HEK293 (cell line): ENCODE results near the gene FHIT.

Experiments
- CTCF ChIA-PET: fragments of 350-600 bp; formaldehyde crosslinking; extraction: SDS; loops from one replicate; lab custom pipeline; 2021; ENCODE audit warnings: antibody characterized with exemption; lab: Yijun Ruan, JAX
- POLR2A ChIA-PET: fragments of 300-600 bp; formaldehyde crosslinking; extraction: SDS; loops from one replicate; lab custom pipeline; 2020; ENCODE audit warnings: antibody characterized with exemption, inconsistent platforms; lab: Yijun Ruan, JAX
- H3K27ac ChIP-seq: fragments of 200-500 bp; sonication (Bioruptor generic); 2 replicates; pipeline ENCODE4 v1.5.1; 2014; ENCODE audit warnings: low read depth, low read length, control low read depth, inconsistent platforms; ENCODE audit errors: extremely low read depth
- H3K36me3 ChIP-seq, 2 experiments: fragments of 200-500 bp in 1 of 2; sonication (Bioruptor generic) in 1 of 2; 1 replicate in 1 of 2; 2 replicates in 1 of 2; pipeline ENCODE4 v1.5.1; 2014 to 2017; ENCODE audit warnings: inconsistent platforms in 2 of 2, low read length in 2 of 2; ENCODE audit not compliant: control insufficient read depth in 2 of 2, insufficient read depth in 1 of 2
- H3K4me1 ChIP-seq: fragments of 200-500 bp; sonication (Bioruptor generic); 2 replicates; pipeline ENCODE4 v1.5.1; 2014; ENCODE audit warnings: mild to moderate bottlenecking, low read length, inconsistent platforms; ENCODE audit not compliant: control insufficient read depth, insufficient read depth
- H3K4me3 ChIP-seq: 2 replicates; pipeline ENCODE4 v1.5.1; 2011; ENCODE audit warnings: low read depth, mild to moderate bottlenecking, control low read depth, low read length, moderate library complexity
- H3K9me3 ChIP-seq: fragments of 200-500 bp; sonication (Bioruptor generic); 2 replicates; pipeline ENCODE4 v1.5.1; 2014; ENCODE audit warnings: low read depth, low read length, inconsistent platforms; ENCODE audit not compliant: control insufficient read depth, insufficient read depth
- BCL11A ChIP-seq: fragments of 450-650 bp; formaldehyde crosslinking; IDR thresholded peaks from 2 replicates; pipeline ENCODE4 v1.5.1; 2016; ENCODE audit warnings: low read depth, missing biosample characterization, missing genetic modification characterization
- GLI4 ChIP-seq: fragments of 450-650 bp; formaldehyde crosslinking; IDR thresholded peaks from 2 replicates; pipeline ENCODE4 v1.5.1; 2016; ENCODE audit warnings: missing biosample characterization, missing genetic modification characterization
- GLIS1 ChIP-seq: fragments of 450-650 bp; formaldehyde crosslinking; IDR thresholded peaks from 2 replicates; pipeline ENCODE4 v1.5.1; 2016; ENCODE audit warnings: missing biosample characterization, missing genetic modification characterization
- KLF10 ChIP-seq: fragments of 450-650 bp; IDR thresholded peaks from 2 replicates; pipeline ENCODE4 v1.5.1; 2018; ENCODE audit warnings: missing biosample characterization, mild to moderate bottlenecking, missing genetic modification characterization
- SALL2 ChIP-seq: fragments of 450-650 bp; formaldehyde crosslinking; IDR thresholded peaks from 2 replicates; pipeline ENCODE4 v1.5.0; 2017; ENCODE audit warnings: missing biosample characterization, mild to moderate bottlenecking, missing genetic modification characterization, borderline replicate concordance
- SETDB1 ChIP-seq: IDR thresholded peaks from one replicate; pipeline ENCODE4 v1.6.1; 2017; ENCODE audit warnings: mild to moderate bottlenecking, low read length, moderate library complexity, mixed read lengths; ENCODE audit not compliant: insufficient read length
- TCF7L2 ChIP-seq: IDR thresholded peaks from 2 replicates; pipeline ENCODE4 v1.6.1; 2011; ENCODE audit warnings: low read depth, mild to moderate bottlenecking, inconsistent platforms, low read length, moderate library complexity, borderline replicate concordance
- TRIM28 ChIP-seq: IDR thresholded peaks from 2 replicates; pipeline ENCODE4 v1.6.1; 2011; ENCODE audit warnings: low read length, control low read depth, borderline replicate concordance
- ZBTB21 ChIP-seq: fragments of 450-650 bp; formaldehyde crosslinking; IDR thresholded peaks from 2 replicates; pipeline ENCODE4 v1.5.1; 2017; ENCODE audit warnings: missing biosample characterization, missing genetic modification characterization
- ZBTB7A ChIP-seq: fragments of 450-650 bp; formaldehyde crosslinking; IDR thresholded peaks from 2 replicates; pipeline ENCODE4 v1.5.1; 2016; ENCODE audit warnings: low read depth, missing biosample characterization, missing genetic modification characterization
- ZNF112 ChIP-seq: fragments of 450-650 bp; formaldehyde crosslinking; IDR thresholded peaks from 2 replicates; pipeline ENCODE4 v1.5.0; 2017; ENCODE audit warnings: missing biosample characterization, missing genetic modification characterization
- ZNF132 ChIP-seq: fragments of 450-650 bp; formaldehyde crosslinking; IDR thresholded peaks from 2 replicates; pipeline ENCODE4 v1.5.1; 2017; ENCODE audit warnings: missing biosample characterization, missing genetic modification characterization, borderline replicate concordance
- ZNF211 ChIP-seq: fragments of 450-650 bp; formaldehyde crosslinking; IDR thresholded peaks from 2 replicates; pipeline ENCODE4 v1.5.1; 2016; ENCODE audit warnings: low read depth, missing biosample characterization, missing genetic modification characterization
- ZNF266 ChIP-seq: fragments of 450-650 bp; formaldehyde crosslinking; IDR thresholded peaks from 2 replicates; pipeline ENCODE4 v1.5.1; 2016; ENCODE audit warnings: missing biosample characterization, missing genetic modification characterization, low read depth
- ZNF274 ChIP-seq, 2 experiments: fragments of 200-500 bp in 1 of 2; fragments of 450-650 bp in 1 of 2; sonication (Bioruptor generic) in 1 of 2; formaldehyde crosslinking in 1 of 2; IDR thresholded peaks; 2 replicates each; pipeline versions ENCODE4 v1.5.1 to v1.6.1; 2014 to 2016; ENCODE audit warnings: borderline replicate concordance in 1 of 2, inconsistent platforms in 1 of 2, low read length in 1 of 2, missing biosample characterization in 1 of 2, missing genetic modification characterization in 1 of 2
- ZNF404 ChIP-seq: fragments of 450-650 bp; formaldehyde crosslinking; IDR thresholded peaks from 2 replicates; pipeline ENCODE4 v1.5.1; 2017; ENCODE audit warnings: missing biosample characterization, missing genetic modification characterization
- ZNF514 ChIP-seq: fragments of 450-650 bp; formaldehyde crosslinking; IDR thresholded peaks from 2 replicates; pipeline ENCODE4 v1.5.1; 2016; ENCODE audit warnings: missing biosample characterization, missing genetic modification characterization
- ZNF623 ChIP-seq: fragments of 450-650 bp; formaldehyde crosslinking; IDR thresholded peaks from 2 replicates; pipeline ENCODE4 v1.5.1; 2016; ENCODE audit warnings: missing biosample characterization, missing genetic modification characterization
- ZNF626 ChIP-seq: fragments of 450-650 bp; sonication (Bioruptor Pico); formaldehyde crosslinking; IDR thresholded peaks from 2 replicates; pipeline ENCODE4 v1.5.1; 2018; ENCODE audit warnings: missing biosample characterization, missing genetic modification characterization, inconsistent platforms
- TF ChIP-seq, protein P1 (sequence below): fragments of 450-650 bp; formaldehyde crosslinking; IDR thresholded peaks from 2 replicates; pipeline ENCODE4 v1.5.1; 2016; ENCODE audit warnings: missing biosample characterization, missing genetic modification characterization

Gene FHIT

GRCh38 chr3:60344340-60344739 lies 906.9 kb downstream of the FHIT start:
- no peaks in the 10 kb centered on the region for H3K36me3 ChIP-seq
- no peaks in the 10 kb centered on the region for H3K9me3 ChIP-seq
- H3K4me1 ChIP-seq: no peaks in the 10 kb centered on the region
- ChIA-PET POLR2A (no interaction called here), CTCF (no interaction called here)
- H3K4me3 ChIP-seq: no peak overlapping the region
- no peak for TF ChIP-seq BCL11A
- no peak for TF ChIP-seq ZNF132 (tag by site-specific recombination)
- no peak for TF ChIP-seq ZBTB7A (tag by site-specific recombination)
- TF ChIP-seq GLI4 (tag by site-specific recombination): no peak
- no peak for TF ChIP-seq SALL2
- TF ChIP-seq KLF10 (tag by site-specific recombination): no peak
- no peak for TF ChIP-seq ZBTB21
- TF ChIP-seq ZNF626 (tag by site-specific recombination): no peak
- TF ChIP-seq, protein P1, sequence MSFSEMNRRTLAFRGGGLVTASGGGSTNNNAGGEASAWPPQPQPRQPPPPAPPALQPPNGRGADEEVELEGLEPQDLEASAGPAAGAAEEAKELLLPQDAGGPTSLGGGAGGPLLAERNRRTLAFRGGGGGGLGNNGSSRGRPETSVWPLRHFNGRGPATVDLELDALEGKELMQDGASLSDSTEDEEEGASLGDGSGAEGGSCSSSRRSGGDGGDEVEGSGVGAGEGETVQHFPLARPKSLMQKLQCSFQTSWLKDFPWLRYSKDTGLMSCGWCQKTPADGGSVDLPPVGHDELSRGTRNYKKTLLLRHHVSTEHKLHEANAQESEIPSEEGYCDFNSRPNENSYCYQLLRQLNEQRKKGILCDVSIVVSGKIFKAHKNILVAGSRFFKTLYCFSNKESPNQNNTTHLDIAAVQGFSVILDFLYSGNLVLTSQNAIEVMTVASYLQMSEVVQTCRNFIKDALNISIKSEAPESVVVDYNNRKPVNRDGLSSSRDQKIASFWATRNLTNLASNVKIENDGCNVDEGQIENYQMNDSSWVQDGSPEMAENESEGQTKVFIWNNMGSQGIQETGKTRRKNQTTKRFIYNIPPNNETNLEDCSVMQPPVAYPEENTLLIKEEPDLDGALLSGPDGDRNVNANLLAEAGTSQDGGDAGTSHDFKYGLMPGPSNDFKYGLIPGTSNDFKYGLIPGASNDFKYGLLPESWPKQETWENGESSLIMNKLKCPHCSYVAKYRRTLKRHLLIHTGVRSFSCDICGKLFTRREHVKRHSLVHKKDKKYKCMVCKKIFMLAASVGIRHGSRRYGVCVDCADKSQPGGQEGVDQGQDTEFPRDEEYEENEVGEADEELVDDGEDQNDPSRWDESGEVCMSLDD: no peak
- no peak overlapping the region for H3K27ac ChIP-seq

- Histone ChIP-seq H3K4me3 (no peak overlapping the region), H3K27ac (no peak overlapping the region), H3K36me3 (no peaks in the 10 kb centered on the region), H3K9me3 (no peaks in the 10 kb centered on the region), H3K4me1 (no peaks in the 10 kb centered on the region)
- ChIA-PET POLR2A (no interaction called here), CTCF (no interaction called here)
- no peak for TF ChIP-seq ZNF623 (tag by site-specific recombination)
Measured at GRCh38 chr3:60343831-60344230, 907.4 kb downstream of the FHIT start.

DNA sequence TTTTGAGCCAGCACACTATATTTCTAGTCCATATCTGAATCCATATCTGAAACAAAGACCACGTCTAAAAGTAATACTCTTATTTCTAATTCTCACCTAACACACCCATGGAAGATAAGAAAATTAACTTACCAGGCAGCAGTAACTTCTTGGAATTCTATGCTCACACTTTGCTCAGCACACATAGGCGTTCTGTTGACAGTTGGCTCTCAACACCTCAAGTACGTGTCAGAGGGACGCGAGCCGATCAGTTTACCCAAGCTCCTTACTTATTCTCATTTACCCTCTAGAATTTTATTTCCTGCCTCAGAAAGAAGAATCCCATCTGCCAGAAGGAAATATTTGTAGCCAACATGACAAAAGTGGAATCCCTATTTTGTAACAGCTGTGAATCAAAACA lies 911.9 kb downstream of the FHIT start:
- no peaks in the 10 kb centered on the region for H3K4me1 ChIP-seq
- POLR2A ChIA-PET: no interaction called here
- CTCF ChIA-PET: no interaction called here
- H3K36me3 ChIP-seq: no peaks in the 10 kb centered on the region
- no peak for TF ChIP-seq ZNF514
- TF ChIP-seq SETDB1: no peak
- no peak for TF ChIP-seq ZNF211 (tag by site-specific recombination)
- TF ChIP-seq ZNF266 (tag by site-specific recombination): no peak
- TF ChIP-seq GLIS1 (tag by site-specific recombination): no peak
- no peak for TF ChIP-seq TCF7L2
- TF ChIP-seq ZNF274 (IDR thresholded peaks at IDR 0.05; ENCODE audit: low read length): no peak
- TF ChIP-seq ZNF274 (tag by site-specific recombination; IDR thresholded peaks at IDR 0.05; ENCODE audit: borderline replicate concordance): no peak
- TF ChIP-seq TRIM28: no peak
- TF ChIP-seq ZNF112 (tag by site-specific recombination): no peak
- no peak for TF ChIP-seq ZNF404
- no peak overlapping the region for H3K27ac ChIP-seq
- H3K4me3 ChIP-seq: no peak overlapping the region
- no peaks in the 10 kb centered on the region for H3K9me3 ChIP-seq
